AG09309 (cell line): ENCODE data around the gene REN.

Source experiments
- DNase-seq: peaks from one replicate; pipeline ENCODE4 v3.0.0-alpha.2; 2010; ENCODE audit warnings: low read depth
- H3K4me3 ChIP-seq: 2 replicates; pipeline ENCODE4 v1.5.1; 2011; ENCODE audit warnings: mild to moderate bottlenecking, low read depth, low read length, moderate library complexity; ENCODE audit not compliant: control insufficient read depth
- TF ChIP-seq, protein P1 (sequence below): IDR thresholded peaks from 2 replicates; pipeline ENCODE4 v1.5.1; 2011; ENCODE audit warnings: mild to moderate bottlenecking, low read depth, low read length, inconsistent platforms; ENCODE audit not compliant: insufficient read depth, control insufficient read depth; ENCODE audit errors: missing control alignments

The REN gene

DNA sequence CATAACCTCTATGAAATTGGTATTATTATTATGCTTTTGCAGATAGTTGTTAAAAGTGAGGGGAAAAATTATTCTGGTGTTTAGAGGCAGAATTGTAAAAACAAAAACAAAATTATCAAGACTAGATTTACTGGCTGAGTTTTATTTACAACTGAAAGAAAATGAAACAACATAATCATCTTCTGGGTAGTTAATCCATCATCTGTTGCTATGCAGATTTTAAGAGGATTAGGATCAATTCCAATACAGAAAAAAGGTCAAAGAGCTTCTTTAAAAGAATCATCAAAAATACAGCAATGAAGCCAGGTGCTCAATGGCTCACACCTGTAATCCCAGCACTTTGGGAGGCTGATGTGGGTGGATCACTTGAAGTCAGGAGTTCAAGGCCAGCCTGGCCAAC is 39.3 kb upstream of the REN start:
- DNase-seq = no peak
- no peak overlapping the region for H3K4me3 ChIP-seq

DNA sequence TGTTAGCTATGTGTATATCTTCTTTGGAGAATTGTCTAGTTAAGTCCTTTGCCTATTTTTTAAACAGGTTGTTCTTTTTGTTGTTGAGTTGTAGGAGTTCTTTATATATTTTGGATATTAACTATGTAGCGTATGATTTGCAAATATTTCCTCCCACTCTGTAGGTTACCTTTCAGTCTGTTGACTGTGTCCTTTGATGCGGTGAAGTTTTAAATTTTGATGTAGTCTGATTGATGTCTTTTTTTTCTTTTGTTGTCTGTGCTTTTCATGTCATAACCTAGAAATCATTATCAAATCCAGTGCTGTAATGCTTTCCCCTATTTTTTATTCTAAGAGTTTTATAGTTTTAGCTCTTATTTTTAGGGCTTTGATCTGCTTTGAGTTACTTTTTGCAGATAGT is 38.8 kb upstream of the REN start:
- no peak overlapping the region for H3K4me3 ChIP-seq
- no peak for DNase-seq
- TF ChIP-seq, protein P1, sequence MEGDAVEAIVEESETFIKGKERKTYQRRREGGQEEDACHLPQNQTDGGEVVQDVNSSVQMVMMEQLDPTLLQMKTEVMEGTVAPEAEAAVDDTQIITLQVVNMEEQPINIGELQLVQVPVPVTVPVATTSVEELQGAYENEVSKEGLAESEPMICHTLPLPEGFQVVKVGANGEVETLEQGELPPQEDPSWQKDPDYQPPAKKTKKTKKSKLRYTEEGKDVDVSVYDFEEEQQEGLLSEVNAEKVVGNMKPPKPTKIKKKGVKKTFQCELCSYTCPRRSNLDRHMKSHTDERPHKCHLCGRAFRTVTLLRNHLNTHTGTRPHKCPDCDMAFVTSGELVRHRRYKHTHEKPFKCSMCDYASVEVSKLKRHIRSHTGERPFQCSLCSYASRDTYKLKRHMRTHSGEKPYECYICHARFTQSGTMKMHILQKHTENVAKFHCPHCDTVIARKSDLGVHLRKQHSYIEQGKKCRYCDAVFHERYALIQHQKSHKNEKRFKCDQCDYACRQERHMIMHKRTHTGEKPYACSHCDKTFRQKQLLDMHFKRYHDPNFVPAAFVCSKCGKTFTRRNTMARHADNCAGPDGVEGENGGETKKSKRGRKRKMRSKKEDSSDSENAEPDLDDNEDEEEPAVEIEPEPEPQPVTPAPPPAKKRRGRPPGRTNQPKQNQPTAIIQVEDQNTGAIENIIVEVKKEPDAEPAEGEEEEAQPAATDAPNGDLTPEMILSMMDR = no peak

More for the DNA sequence above, 39.3 kb upstream of the REN start:
- TF ChIP-seq, protein P1 = no peak

DNA sequence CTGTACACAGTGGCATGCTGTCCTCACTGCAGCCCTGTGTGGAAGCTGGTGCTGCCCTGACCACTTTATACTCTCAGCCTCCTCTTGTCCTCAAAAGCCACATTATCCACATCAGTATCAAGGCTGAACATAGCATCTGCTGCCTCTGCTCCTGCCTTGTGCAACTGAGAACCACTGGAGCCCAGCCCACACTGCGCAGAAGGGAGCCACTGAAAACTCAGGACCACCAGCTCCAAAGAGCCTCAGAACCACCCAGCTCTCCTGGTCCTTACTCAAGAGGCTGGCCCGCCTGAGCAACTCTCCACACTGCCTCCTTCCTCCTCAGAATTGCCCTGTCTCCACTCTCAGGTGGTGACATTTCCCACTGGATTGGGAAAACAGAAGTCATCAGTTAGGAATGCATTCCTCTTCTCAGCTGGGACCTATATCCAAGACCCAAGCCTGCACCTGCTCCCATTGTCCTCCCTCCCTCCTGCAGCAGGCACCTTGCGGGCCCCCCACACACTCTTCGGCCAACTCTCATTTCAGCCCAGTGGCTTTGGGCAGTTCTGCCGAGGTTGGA is 37.1 kb upstream of the REN start:
- TF ChIP-seq, protein P1 = no peak
- no peak for DNase-seq
- H3K4me3 ChIP-seq = no peak overlapping the region

DNA sequence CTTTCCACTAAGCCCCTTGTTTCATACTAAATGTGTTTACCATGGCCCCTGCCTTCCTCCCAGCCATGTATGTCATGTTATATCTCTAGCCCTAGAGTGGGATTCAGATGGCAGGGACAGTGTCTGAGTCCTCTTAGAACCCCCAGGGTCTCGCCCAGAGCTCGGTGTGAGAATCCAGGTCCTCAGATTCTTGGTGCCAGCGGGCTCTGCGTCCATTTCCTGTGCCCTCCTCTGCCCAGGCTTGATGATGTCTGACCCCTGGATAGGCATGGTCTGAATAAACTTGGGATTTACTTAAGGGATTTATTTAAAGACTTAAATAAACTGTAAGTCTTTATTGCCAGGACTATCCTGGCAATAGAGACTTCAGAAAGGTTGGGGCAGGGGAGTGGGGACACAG is 36.3 kb upstream of the REN start:
- no peak overlapping the region for H3K4me3 ChIP-seq
- TF ChIP-seq, protein P1 = no peak
- DNase-seq = no peak

DNA sequence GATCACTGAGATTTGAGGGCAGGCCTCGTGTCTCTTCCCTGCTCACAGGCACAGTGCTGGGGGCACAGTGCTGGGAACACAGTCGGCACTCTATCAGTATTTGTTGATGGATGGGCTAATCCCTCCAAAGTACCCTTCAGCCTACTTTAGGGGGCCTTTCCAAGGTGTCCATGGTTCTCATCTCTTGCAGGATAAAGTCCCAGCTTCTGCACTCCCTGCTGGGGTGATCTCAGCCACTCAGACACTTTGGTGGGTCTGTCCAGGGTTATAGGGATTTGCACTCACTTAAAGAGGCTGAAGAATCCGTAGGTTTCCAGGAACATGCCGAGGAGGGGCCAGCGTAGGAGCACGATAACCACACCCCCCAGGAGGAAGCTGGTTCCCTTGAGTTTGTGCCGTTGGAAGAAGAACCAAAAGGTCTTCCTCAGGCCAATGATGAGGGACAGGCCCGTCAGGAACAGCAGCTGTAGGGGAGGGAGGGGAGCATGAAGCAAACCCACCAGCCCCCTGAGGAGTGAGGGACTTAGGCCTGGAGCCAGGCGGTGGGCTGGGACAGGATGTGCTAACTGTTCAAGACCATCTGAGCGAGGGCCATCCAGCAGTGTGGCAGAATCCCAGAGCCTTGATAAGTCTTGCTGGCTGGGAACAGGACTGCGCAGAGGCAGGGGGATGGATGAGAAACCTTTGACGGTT is 35.4 kb upstream of the REN start:
- TF ChIP-seq, protein P1 = no peak
- DNase-seq = no peak
- H3K4me3 ChIP-seq = no peak overlapping the region

DNA sequence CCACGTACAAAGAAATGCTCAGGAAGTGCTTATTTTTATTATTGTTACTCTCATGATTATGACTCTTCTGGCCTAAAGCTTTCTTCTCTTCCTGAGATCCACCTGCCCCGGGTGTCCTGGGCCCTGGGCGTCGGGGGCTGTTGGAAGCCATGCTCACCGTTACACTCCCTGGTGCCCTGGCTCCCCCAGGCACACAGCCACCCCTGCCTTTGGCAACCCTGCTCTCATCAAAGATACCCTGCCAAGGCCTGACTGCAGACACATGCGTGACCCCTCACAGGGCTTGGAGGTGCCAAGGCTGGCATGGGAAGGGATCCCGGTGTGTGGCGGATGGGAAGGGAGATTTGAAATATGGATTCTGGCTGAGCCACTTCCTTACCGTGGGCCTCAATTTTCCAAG is 33.4 kb upstream of the REN start:
- no peak for DNase-seq
- TF ChIP-seq, protein P1 = no peak
- H3K4me3 ChIP-seq = no peak overlapping the region
